ENCODE results near the gene PARN.

DNA sequence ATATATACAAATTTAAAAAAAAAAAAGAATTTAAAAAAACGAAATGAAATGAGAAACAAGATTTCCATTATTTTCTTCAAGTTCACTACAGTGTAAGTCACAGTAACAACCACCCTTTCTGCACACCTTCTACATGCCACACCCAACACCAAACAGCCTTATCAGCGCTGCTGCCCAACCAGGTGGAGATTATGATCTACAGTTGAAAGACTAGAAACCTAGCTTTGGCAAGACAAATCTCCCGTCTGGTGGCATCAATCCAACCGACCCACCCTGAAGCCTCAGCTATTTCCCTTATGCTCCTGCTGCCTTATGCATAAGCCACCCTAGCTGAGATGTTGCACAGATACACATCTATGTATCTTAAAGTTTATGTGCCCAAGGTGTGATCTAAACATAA, 60.8 kb downstream of the PARN start:
- TF ChIP-seq POLR2AphosphoS5 (IDR thresholded peaks at IDR 0.05; ENCODE audit: low read depth, low read length) (no peak), POLR2A (IDR thresholded peaks at IDR 0.05; ENCODE audit: low read depth, low read length) (no peak), SPI1 (IDR thresholded peaks at IDR 0.05; ENCODE audit: low read depth, low read length) (no peak), TAF1 (IDR thresholded peaks at IDR 0.05; ENCODE audit: low read depth, low read length) (no peak), POU2F2 (IDR thresholded peaks at IDR 0.05; ENCODE audit: low read depth, low read length) (no peak), PAX5 (IDR thresholded peaks at IDR 0.05; ENCODE audit: insufficient read depth, low read length, severe bottlenecking) (no peak)
